Progenitor cell of endocrine pancreas (in vitro differentiated cells): ENCODE results near the gene NME3. TPM values are rescaled to one million over a fixed set of nuclear protein-coding genes. Genes with fewer than 3 reads are reported as not detected.
A peak's percentile ranks its signal among the peaks of the same experiment; 100 is the strongest.

ENCODE experiments used
- DNase-seq: peaks from one replicate; pipeline ENCODE4 v3.0.0; 2021; ENCODE audit warnings: low spot score; ENCODE audit not compliant: unreplicated experiment
- H3K27ac Mint-ChIP-seq: 2 replicates; pipeline ENCODE4 v1.8.0; 2021; ENCODE audit warnings: mild to moderate bottlenecking, moderate library complexity, mixed read lengths
- H3K27me3 Mint-ChIP-seq: 2 replicates; pipeline ENCODE4 v1.8.0; 2021; ENCODE audit warnings: mixed read lengths
- H3K36me3 Mint-ChIP-seq: 2 replicates; pipeline ENCODE4 v1.8.0; 2022; ENCODE audit warnings: mixed read lengths; ENCODE audit not compliant: insufficient read depth
- H3K4me1 Mint-ChIP-seq: 2 replicates; pipeline ENCODE4 v1.8.0; 2021; ENCODE audit warnings: low read depth, mixed read lengths
- H3K4me3 Mint-ChIP-seq: 2 replicates; pipeline ENCODE4 v1.8.0; 2021; ENCODE audit warnings: low read depth, mild to moderate bottlenecking, moderate library complexity, mixed read lengths
- H3K9me3 Mint-ChIP-seq: 2 replicates; pipeline ENCODE4 v1.8.0; 2021; ENCODE audit warnings: low read depth, mixed read lengths
- total RNA-seq: library from RNA; stranded (reverse); gene quantifications from 2 replicates; pipeline ENCODE4 v1.2.1, GENCODE V29; 2021
- TF ChIP-seq, protein P1 (sequence below): fragments of 200-600 bp; sonication (generic); IDR thresholded peaks from one replicate; pipeline ENCODE4 v1.5.0; 2021; ENCODE audit warnings: antibody characterized with exemption, mild to moderate bottlenecking; ENCODE audit not compliant: unreplicated experiment

The NME3 gene
- total RNA-seq, 1 donor from 2014 or later = 34.4 TPM

DNA sequence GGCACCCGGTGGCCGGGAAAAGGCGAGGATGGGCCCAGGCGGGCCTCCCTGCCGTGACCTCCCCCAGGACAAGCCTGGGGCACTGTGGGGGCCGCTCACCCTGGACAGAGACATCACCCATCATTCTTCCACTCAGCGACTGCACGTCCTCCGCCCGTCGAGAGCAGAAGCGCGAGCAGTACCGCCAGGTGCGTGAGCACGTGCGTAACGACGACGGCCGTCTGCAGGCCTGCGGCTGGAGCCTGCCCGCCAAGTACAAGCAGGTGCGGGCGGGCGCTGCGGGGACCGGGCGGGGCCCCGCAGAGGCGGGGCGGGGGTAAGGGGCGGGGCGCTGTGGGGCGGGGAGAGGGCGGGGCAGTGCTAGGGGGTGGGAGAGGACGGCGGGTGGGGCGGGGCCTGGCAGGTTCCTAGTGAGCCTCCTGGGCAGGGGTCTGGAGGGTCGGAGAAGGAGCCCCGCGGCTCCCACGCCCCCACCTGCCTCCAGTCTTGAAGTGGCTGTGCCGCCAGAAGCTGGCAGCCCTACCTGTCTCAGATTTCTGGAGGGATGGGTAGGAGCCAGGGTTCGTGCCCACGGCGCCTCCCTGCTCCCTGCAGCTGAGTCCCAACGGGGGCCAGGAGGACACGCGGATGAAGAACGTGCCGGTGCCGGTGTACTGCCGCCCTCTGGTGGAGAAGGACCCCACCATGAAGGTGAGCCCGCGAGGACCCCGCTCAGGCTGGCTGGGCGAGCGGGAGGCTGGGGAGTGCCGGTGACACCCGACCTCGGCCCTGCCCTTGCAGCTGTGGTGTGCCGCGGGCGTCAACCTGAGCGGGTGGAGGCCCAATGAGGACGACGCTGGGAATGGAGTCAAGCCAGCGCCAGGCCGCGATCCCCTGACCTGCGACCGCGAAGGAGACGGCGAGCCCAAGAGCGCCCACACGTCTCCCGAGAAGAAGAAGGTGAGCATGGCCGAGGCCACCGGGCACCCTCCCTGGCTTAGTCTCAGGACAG, 7.5 kb downstream of the NME3 start:
- TF ChIP-seq, protein P1, sequence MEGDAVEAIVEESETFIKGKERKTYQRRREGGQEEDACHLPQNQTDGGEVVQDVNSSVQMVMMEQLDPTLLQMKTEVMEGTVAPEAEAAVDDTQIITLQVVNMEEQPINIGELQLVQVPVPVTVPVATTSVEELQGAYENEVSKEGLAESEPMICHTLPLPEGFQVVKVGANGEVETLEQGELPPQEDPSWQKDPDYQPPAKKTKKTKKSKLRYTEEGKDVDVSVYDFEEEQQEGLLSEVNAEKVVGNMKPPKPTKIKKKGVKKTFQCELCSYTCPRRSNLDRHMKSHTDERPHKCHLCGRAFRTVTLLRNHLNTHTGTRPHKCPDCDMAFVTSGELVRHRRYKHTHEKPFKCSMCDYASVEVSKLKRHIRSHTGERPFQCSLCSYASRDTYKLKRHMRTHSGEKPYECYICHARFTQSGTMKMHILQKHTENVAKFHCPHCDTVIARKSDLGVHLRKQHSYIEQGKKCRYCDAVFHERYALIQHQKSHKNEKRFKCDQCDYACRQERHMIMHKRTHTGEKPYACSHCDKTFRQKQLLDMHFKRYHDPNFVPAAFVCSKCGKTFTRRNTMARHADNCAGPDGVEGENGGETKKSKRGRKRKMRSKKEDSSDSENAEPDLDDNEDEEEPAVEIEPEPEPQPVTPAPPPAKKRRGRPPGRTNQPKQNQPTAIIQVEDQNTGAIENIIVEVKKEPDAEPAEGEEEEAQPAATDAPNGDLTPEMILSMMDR = peak; percentile 58
- H3K9me3 Mint-ChIP-seq = no peaks in the 10 kb centered on the region
- H3K27ac Mint-ChIP-seq = no peak overlapping the region
- H3K27me3 Mint-ChIP-seq = no peaks in the 10 kb centered on the region
- no peak overlapping the region for H3K4me3 Mint-ChIP-seq
- DNase-seq = no peak
- H3K36me3 Mint-ChIP-seq = peaks cover 3% of the 10 kb centered on the region
- H3K4me1 Mint-ChIP-seq = no peaks in the 10 kb centered on the region

DNA sequence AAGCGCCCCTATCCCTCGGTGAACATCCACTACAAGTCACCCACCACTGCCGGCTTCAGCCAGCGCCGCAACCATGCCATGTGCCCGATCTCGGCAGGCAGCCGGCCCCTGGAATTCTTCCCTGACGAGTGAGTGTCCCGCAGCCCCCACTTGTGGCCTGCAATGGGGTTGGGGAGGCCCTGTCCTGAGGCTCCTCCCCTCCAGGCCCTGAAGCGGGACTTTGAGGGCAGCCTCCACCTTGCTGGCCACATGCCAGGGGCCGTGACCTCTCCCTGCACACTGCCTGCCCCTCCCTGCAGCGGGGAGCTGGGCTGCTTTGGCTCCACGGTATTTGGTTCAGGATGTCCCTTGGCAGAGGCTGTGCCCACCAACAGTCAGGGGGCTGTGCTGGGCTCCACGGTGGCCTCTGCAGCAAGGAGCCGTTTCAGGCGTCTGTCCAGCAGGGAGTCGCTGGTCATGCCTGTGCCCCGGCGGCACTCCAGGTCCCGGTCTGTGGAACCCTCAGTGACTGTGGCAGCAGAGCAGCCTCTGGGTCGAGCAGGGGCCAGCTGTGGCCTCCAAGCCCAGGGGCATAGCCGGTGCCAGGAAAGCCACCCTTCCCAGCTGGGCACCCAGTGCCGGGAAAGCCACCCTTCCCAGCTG, 8.3 kb downstream of the NME3 start:
- TF ChIP-seq, protein P1 = no peak
- no peaks in the 10 kb centered on the region for H3K27me3 Mint-ChIP-seq
- peaks cover 2% of the 10 kb centered on the region for H3K36me3 Mint-ChIP-seq
- H3K27ac Mint-ChIP-seq = no peak overlapping the region
- no peaks in the 10 kb centered on the region for H3K9me3 Mint-ChIP-seq
- peaks cover 1% of the 10 kb centered on the region for H3K4me1 Mint-ChIP-seq
- DNase-seq = no peak
- no peak overlapping the region for H3K4me3 Mint-ChIP-seq

DNA sequence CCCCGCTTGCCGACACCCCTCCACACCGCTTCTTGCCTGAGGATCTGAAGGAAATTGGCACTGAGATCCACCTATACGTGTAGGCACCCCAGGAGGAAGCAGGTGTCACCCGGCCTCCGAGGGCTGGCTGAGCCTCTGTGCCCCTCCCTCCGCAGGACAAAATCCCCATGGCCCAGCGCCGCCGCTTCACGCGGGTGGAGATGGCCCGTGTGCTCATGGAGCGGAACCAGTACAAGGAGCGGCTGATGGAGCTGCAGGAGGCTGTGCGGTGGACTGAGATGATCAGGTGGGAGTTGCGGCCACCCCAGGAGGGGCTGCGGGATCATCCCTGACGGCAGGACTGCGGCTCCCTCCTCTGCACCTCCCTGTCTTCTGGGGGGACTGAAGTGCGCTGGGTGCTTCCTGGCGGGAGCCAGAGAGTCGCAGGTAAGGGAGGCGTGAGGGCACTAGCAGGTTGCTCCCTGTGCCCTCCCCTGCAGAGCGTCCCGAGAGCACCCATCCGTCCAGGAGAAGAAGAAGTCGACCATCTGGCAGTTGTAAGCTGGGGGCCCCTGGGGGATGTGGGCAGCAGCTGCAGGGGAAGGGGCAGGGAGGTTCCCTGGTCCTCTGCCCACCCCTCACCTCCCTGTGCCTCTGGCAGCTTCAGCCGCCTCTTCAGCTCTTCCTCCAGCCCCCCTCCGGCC, 9.0 kb downstream of the NME3 start:
- no peaks in the 10 kb centered on the region for H3K9me3 Mint-ChIP-seq

DNA sequence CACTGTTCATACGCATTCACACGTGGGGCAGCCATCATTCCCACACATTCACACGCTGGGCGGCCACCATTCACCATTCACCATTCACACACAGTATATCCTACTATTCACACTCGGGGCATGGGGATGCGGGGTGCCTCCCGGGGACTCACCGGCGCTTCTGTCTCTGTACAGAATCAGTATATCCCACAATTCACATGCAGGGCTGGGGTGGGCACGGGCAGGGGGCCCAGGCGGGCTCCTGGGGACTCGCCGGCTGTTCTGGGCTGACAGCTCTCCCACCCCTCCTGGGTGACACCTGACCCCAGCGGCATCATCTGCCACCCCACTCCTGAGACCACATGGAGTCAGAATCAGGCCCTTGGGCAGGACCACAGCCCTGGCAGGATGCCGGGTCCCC, 9.6 kb downstream of the NME3 start:
- Mint-ChIP-seq H3K36me3 (peaks cover 2% of the 10 kb centered on the region), H3K4me3 (no peak overlapping the region), H3K9me3 (no peaks in the 10 kb centered on the region), H3K27me3 (no peaks in the 10 kb centered on the region), H3K27ac (no peak overlapping the region), H3K4me1 (peaks cover 5% of the 10 kb centered on the region)
- TF ChIP-seq, protein P1 = no peak
- DNase-seq = no peak

More for the DNA sequence above, 9.0 kb downstream of the NME3 start:
- peaks cover 3% of the 10 kb centered on the region for H3K4me1 Mint-ChIP-seq
- no peak overlapping the region for H3K27ac Mint-ChIP-seq
- H3K36me3 Mint-ChIP-seq = peaks cover 2% of the 10 kb centered on the region
- H3K4me3 Mint-ChIP-seq = no peak overlapping the region
- DNase-seq = no peak
- TF ChIP-seq, protein P1 = no peak
- H3K27me3 Mint-ChIP-seq = no peaks in the 10 kb centered on the region

- H3K4me1 Mint-ChIP-seq = peaks cover 5% of the 10 kb centered on the region
- no peak for DNase-seq
- H3K27ac Mint-ChIP-seq = no peak overlapping the region
- H3K36me3 Mint-ChIP-seq = peaks cover 2% of the 10 kb centered on the region
- no peaks in the 10 kb centered on the region for H3K9me3 Mint-ChIP-seq
- no peaks in the 10 kb centered on the region for H3K27me3 Mint-ChIP-seq
- no peak overlapping the region for H3K4me3 Mint-ChIP-seq
- TF ChIP-seq, protein P1 = no peak
Measured at GRCh38 chr16:1760911-1761310, 10.4 kb downstream of the NME3 start.
